ENCODE results near the gene GTPBP10.
"Not testable (repeated sequence)": the region's sequence is repeated elsewhere in the genome, so short reads cannot be mapped to it uniquely, and the experiment has no call there.

Gene GTPBP10

GRCh38 chr7:90346336-90347125 is at the start of gene GTPBP10:
Gene GTPBP10 (plus strand): TSS chr7:90346716. CDS start chr7:90346742, 26 bp downstream.
- peak; percentile 79 for DNase-seq (ENCODE audit: low spot score)

- DNase-seq (ENCODE audit: low spot score) = no peak
Measured at GRCh38 chr7:90298145-90299038, 48.1 kb upstream of the GTPBP10 start.

GRCh38 chr7:90303241-90303640 is 43.3 kb upstream of the GTPBP10 start:
- no peak for DNase-seq (ENCODE audit: low spot score)

- DNase-seq (ENCODE audit: low spot score) = no peak
Measured at GRCh38 chr7:90309872-90310271, 36.6 kb upstream of the GTPBP10 start.

- DNase-seq (ENCODE audit: low spot score) = no peak
Measured at GRCh38 chr7:90311175-90311574, 35.3 kb upstream of the GTPBP10 start.

GRCh38 chr7:90312745-90313144 is 33.8 kb upstream of the GTPBP10 start:
- DNase-seq (ENCODE audit: low spot score) = no peak

GRCh38 chr7:90313907-90314306 is 32.6 kb upstream of the GTPBP10 start:
- DNase-seq (ENCODE audit: low spot score) = no peak

GRCh38 chr7:90320014-90320413 is 26.5 kb upstream of the GTPBP10 start:
- no peak for DNase-seq (ENCODE audit: low spot score)

- no peak for DNase-seq (ENCODE audit: low spot score)
Measured at GRCh38 chr7:90320418-90320800, 26.1 kb upstream of the GTPBP10 start.

- peak; percentile 42 for DNase-seq (ENCODE audit: low spot score)
Measured at GRCh38 chr7:90320801-90321494, 25.6 kb upstream of the GTPBP10 start, which contains the start of gene FAM237B. Gene FAM237B (minus strand): TSS chr7:90321304. CDS start chr7:90319748, 1,556 bp downstream.

- no peak for DNase-seq (ENCODE audit: low spot score)
Measured at GRCh38 chr7:90322837-90323236, 23.7 kb upstream of the GTPBP10 start.

- no peak for DNase-seq (ENCODE audit: low spot score)
Measured at GRCh38 chr7:90326500-90326899, 20.0 kb upstream of the GTPBP10 start.

- DNase-seq (ENCODE audit: low spot score) = no peak
Measured at GRCh38 chr7:90334193-90334843, 12.2 kb upstream of the GTPBP10 start.

- not testable (repeated sequence) for DNase-seq (ENCODE audit: low spot score)
Measured at GRCh38 chr7:90334926-90335325, 11.6 kb upstream of the GTPBP10 start.

GRCh38 chr7:90337106-90337505 is 9.4 kb upstream of the GTPBP10 start:
- DNase-seq (ENCODE audit: low spot score) = no peak

- DNase-seq (ENCODE audit: low spot score) = no peak
Measured at GRCh38 chr7:90345016-90345415, 1.5 kb upstream of the GTPBP10 start.

GRCh38 chr7:90345595-90346335 is 751 bp upstream of the GTPBP10 start:
- DNase-seq (ENCODE audit: low spot score) = no peak

GRCh38 chr7:90347759-90348158 is 1.2 kb downstream of the GTPBP10 start:
- DNase-seq (ENCODE audit: low spot score) = no peak

- DNase-seq (ENCODE audit: low spot score) = no peak
Measured at GRCh38 chr7:90349305-90349704, 2.8 kb downstream of the GTPBP10 start.

- not testable (repeated sequence) for DNase-seq (ENCODE audit: low spot score)
Measured at GRCh38 chr7:90350032-90350431, 3.5 kb downstream of the GTPBP10 start.

GRCh38 chr7:90351987-90352386 is 5.5 kb downstream of the GTPBP10 start:
- DNase-seq (ENCODE audit: low spot score) = no peak
